Duodenal mucosa (tissue), 2 donors: ENCODE measurements around the gene YAP1.
A peak's percentile ranks its signal among the peaks of the same experiment; 100 is the strongest.

Experiments
- H3K27ac ChIP-seq: one replicate; pipeline ENCODE4 v1.7.0; 2013; ENCODE audit warnings: low read depth, low read length
- H3K27me3 ChIP-seq, 2 donors: one replicate each; pipeline ENCODE4 v1.7.0; 2013; ENCODE audit warnings: low read length in 2 of 2, control low read depth in 1 of 2; ENCODE audit not compliant: insufficient read depth in 2 of 2, control insufficient read depth in 1 of 2
- H3K36me3 ChIP-seq, 2 donors: one replicate each; pipeline ENCODE4 v1.7.0; 2013; ENCODE audit warnings: low read length in 2 of 2, control low read depth in 1 of 2; ENCODE audit not compliant: insufficient read depth in 2 of 2, control insufficient read depth in 1 of 2
- H3K4me1 ChIP-seq, 2 donors: one replicate each; pipeline ENCODE4 v1.7.0; 2013; ENCODE audit warnings: low read length in 2 of 2, control low read depth in 1 of 2; ENCODE audit not compliant: insufficient read depth in 2 of 2, control insufficient read depth in 1 of 2
- H3K4me3 ChIP-seq, 2 donors: one replicate each; pipeline ENCODE4 v1.7.0; 2013; ENCODE audit warnings: low read length in 2 of 2, low read depth in 1 of 2
- H3K9ac ChIP-seq, 2 donors: one replicate each; pipeline ENCODE4 v1.7.0; 2013; ENCODE audit warnings: low read length in 2 of 2, low read depth in 1 of 2
- H3K9me3 ChIP-seq, 2 donors: one replicate each; pipeline ENCODE4 v1.7.0; 2013; ENCODE audit warnings: low read length in 2 of 2, control low read depth in 1 of 2; ENCODE audit not compliant: control insufficient read depth in 1 of 2

YAP1 gene

GRCh38 chr11:102109896-102110760 lies at the start of gene YAP1:
YAP1 (plus strand) TSS chr11:102110447; CDS start chr11:102110849, 402 bp downstream.
- Histone ChIP-seq H3K36me3 (no peaks in the 10 kb centered on the region), H3K4me3 (peak within 1 kb of the TSS; percentile 80 to 85), H3K9ac (peak within 1 kb of the TSS; percentile 78 to 90), H3K27me3 (no peaks in the 10 kb centered on the region), H3K9me3 (no peaks in the 10 kb centered on the region), H3K27ac (peak within 1 kb of the TSS; percentile 93), H3K4me1 (peaks cover under 1 to 7% of the 10 kb centered on the region in 2 donors)

DNA sequence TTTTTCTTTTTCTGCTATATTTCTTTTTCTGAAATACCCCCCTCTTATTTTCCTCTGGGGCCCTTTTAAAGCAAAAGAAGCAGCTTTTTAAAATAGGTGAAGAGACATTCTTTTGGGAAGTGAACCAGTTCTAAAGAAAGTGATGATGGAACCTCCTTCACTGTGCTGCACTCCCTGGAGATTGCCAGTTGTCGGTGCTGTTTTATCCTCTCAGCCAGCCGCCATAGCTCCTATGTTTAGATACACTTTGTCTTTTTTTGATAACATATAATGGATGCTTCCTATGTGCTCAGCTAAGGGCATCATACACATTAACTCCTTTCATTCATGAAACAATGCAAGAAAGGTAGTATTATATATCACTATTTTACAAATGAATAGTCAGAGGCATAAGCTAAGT lies 49.0 kb upstream of the YAP1 start:
- Histone ChIP-seq H3K36me3 (no peaks in the 10 kb centered on the region), H3K27me3 (no peaks in the 10 kb centered on the region), H3K4me1 (no peaks in the 10 kb centered on the region), H3K9ac (no peak overlapping the region), H3K9me3 (no peaks in the 10 kb centered on the region), H3K4me3 (no peak overlapping the region), H3K27ac (no peak overlapping the region)

- Histone ChIP-seq H3K9ac (no peak overlapping the region), H3K4me3 (no peak overlapping the region), H3K27me3 (no peaks in the 10 kb centered on the region)
Observed at GRCh38 chr11:102062106-102062505, 48.1 kb upstream of the YAP1 start.

GRCh38 chr11:102064316-102064715 lies 45.9 kb upstream of the YAP1 start:
- Histone ChIP-seq H3K27ac (no peak overlapping the region), H3K27me3 (no peaks in the 10 kb centered on the region), H3K4me3 (no peak overlapping the region), H3K36me3 (no peaks in the 10 kb centered on the region), H3K9ac (no peak overlapping the region), H3K4me1 (no peaks in the 10 kb centered on the region), H3K9me3 (no peaks in the 10 kb centered on the region)

More at GRCh38 chr11:102062106-102062505, 48.1 kb upstream of the YAP1 start:
- Histone ChIP-seq H3K27ac (no peak overlapping the region), H3K9me3 (no peaks in the 10 kb centered on the region), H3K36me3 (no peaks in the 10 kb centered on the region), H3K4me1 (no peaks in the 10 kb centered on the region)

GRCh38 chr11:102070766-102071165 lies 39.5 kb upstream of the YAP1 start:
- Histone ChIP-seq H3K4me3 (no peak overlapping the region), H3K27ac (no peak overlapping the region), H3K9me3 (peaks cover 6 to 10% of the 10 kb centered on the region in 2 donors), H3K9ac (no peak overlapping the region), H3K27me3 (no peaks in the 10 kb centered on the region), H3K36me3 (no peaks in the 10 kb centered on the region), H3K4me1 (no peaks in the 10 kb centered on the region)

GRCh38 chr11:102071497-102072472 lies 38.5 kb upstream of the YAP1 start:
- Histone ChIP-seq H3K27ac (no peak overlapping the region), H3K9ac (no peak overlapping the region), H3K36me3 (no peaks in the 10 kb centered on the region), H3K4me3 (no peak overlapping the region), H3K9me3 (peaks cover 6 to 10% of the 10 kb centered on the region in 2 donors), H3K4me1 (no peaks in the 10 kb centered on the region), H3K27me3 (no peaks in the 10 kb centered on the region)

- H3K4me3 ChIP-seq = no peak overlapping the region
- H3K27me3 ChIP-seq = no peaks in the 10 kb centered on the region
- H3K4me1 ChIP-seq = no peaks in the 10 kb centered on the region
- no peak overlapping the region for H3K27ac ChIP-seq
- H3K9ac ChIP-seq = no peak overlapping the region
- no peaks in the 10 kb centered on the region for H3K36me3 ChIP-seq
- H3K9me3 ChIP-seq = peaks cover 6 to 10% of the 10 kb centered on the region in 2 donors
Observed at GRCh38 chr11:102073253-102073652, 37.0 kb upstream of the YAP1 start.

GRCh38 chr11:102079625-102080024 lies 30.6 kb upstream of the YAP1 start:
- no peaks in the 10 kb centered on the region for H3K9me3 ChIP-seq
- no peak overlapping the region for H3K27ac ChIP-seq
- H3K27me3 ChIP-seq = no peaks in the 10 kb centered on the region
- no peaks in the 10 kb centered on the region for H3K36me3 ChIP-seq
- H3K4me1 ChIP-seq = no peaks in the 10 kb centered on the region
- no peak overlapping the region for H3K4me3 ChIP-seq
- no peak overlapping the region for H3K9ac ChIP-seq

DNA sequence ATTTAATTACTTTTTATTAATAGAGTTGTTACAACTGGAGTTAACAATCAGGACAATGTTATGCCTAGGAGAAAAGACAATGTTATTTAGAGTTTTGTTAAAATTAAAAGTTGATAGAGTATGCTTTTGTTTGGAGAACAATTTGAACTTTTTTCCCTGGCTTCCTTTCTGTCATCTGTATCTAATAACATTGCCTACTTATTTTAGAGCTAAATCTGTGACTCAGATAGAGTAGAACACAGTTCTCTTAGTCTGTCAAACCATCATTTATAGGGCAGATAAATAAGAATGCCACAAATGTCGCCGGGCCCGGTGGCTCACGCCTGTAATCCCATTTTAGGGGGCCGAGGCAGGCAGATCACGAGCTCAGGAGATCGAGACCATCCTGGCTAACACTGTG lies 28.9 kb upstream of the YAP1 start:
- H3K9ac ChIP-seq = no peak overlapping the region
- no peak overlapping the region for H3K27ac ChIP-seq
- H3K4me3 ChIP-seq = no peak overlapping the region
- no peaks in the 10 kb centered on the region for H3K36me3 ChIP-seq
- no peaks in the 10 kb centered on the region for H3K4me1 ChIP-seq
- H3K9me3 ChIP-seq = no peaks in the 10 kb centered on the region
- H3K27me3 ChIP-seq = no peaks in the 10 kb centered on the region
